CD4-positive, alpha-beta T cell treated with Interleukin-12 subunit alpha and Interleukin-12 subunit beta, for 1 hour (primary cell): ENCODE measurements around the gene CLEC2A.
"Not testable (repeated sequence)": the region's sequence is repeated elsewhere in the genome, so short reads cannot be mapped to it uniquely, and the experiment has no call there.

Experiments
- DNase-seq: peaks from one replicate; pipeline ENCODE4 v3.0.0-alpha.2; 2020

Gene CLEC2A

GRCh38 chr12:9876120-9876519 lies 56.0 kb downstream of the CLEC2A start:
- not testable (repeated sequence) for DNase-seq

DNA sequence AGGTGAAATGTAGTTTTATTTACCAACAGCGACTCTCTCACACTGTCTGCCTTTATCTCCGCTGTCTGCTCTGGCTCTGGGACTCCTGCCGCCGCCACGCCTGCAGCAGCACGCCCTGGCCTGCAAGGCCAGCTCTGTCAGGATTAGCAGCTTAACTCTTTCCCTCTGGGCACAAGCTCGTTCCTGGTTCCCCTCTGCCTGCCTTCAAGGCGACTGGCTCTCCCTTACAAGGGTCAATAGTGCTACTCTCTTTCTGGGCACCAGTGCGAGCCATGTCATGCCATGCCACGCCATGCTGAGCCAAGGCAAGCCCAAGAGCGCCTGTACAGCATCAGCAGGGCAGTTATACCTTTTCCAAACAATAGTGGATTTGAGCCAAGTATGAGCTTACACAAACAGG lies 59.4 kb downstream of the CLEC2A start:
- no peak for DNase-seq

DNA sequence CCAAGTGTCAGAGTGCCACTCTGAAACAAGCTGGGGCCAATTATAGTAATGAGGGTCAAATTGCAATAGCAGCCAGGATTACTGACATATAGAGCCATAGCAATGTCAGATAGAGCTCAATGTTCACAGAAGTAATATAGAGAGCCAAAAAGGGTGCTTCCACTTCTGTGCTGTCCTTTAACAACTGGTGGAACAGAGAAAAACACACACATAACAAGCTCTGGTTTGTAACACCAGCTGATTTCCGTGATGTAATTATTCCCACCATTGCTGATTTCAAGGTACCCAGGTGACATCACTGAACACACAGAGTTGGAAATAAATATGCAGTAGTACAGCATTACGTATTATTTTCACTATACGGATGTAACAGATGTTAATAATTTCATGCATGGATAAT lies 60.0 kb downstream of the CLEC2A start:
- DNase-seq: no peak

GRCh38 chr12:9870286-9870866 lies 61.8 kb downstream of the CLEC2A start:
- no peak for DNase-seq

DNA sequence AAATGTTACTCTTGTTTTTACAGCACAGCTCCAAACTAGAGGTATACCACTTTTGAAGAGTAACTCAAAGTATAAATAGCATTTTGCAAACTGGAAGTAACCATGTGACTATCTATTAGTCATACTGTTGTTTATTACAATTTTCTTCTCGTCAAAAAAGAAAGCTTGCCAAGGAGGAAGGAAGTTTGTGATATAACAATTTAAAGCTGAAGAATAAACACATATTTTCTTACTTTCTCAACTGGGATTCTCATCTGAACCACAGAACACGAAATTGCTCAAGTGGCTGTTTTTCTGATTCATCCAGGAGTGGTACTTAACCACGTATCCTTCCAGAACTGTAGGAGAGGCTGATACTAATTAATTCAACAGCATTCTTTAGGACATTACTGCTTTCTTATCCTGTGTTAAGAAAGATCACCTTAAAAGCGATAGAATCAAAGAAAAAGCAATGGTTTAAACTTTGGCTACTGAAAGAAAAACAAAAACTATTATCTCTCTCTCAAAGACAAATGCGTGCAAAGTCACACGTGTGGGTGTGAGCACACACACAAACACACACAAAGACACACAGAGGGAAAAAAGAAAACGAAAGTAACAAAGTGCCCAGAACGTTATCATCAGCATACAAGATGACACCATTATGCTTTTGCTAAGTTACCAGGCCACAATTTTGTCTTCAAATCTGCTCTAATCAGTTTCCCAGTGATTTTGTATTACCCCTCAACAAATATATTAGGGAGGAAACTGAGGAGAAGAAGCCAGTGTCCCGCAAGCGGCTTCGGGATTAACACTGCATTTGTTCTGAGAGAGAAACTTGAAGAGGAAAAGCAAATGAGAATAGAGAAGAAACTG lies 62.6 kb downstream of the CLEC2A start, which contains the start of gene CLEC2B:
CLEC2B (minus strand) TSS at position 48 of the 855 bp plus-strand sequence.
- DNase-seq: peak; percentile 69

DNA sequence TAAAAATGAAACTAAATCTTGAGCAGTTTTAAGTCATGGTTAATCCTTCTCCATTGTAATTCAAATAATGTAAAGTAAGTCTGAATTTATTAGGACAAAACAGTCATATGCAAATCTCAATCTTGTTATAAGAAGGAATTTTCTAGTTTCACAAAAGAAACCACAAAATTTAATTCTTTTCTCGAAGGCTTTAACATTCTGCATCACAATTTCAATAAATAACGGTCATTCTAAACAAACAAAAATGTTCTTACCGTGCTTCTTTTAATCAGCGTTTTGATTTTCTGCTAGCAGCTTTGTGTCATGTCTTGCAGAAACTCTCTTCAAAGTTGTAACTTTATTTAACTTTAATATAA lies 63.2 kb downstream of the CLEC2A start:
- no peak for DNase-seq

DNA sequence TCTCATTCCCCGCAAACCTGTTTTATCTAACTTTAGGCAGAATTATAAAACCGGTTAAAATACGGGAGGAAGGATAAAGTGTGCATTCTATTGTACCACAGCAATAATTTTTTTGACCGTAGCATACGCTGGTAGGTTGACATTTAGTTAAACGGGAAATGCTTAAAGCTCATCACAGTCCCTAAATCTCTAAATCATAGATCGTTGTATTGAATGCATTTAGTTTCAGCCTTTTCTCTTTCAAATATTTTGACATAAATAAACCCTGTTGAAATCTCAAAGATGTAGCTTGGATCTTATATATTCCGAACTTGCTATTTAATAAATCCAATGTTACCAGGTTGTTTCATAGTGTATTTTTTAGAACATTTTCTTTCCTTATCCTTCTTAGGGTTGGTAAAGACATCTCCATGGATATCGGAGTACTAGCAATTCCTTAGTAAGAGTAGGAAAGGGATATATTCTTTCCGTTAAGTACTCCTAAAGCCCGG lies 63.8 kb downstream of the CLEC2A start:
- peak; percentile 29 for DNase-seq

GRCh38 chr12:9867531-9867930 lies 64.6 kb downstream of the CLEC2A start:
- no peak for DNase-seq

DNA sequence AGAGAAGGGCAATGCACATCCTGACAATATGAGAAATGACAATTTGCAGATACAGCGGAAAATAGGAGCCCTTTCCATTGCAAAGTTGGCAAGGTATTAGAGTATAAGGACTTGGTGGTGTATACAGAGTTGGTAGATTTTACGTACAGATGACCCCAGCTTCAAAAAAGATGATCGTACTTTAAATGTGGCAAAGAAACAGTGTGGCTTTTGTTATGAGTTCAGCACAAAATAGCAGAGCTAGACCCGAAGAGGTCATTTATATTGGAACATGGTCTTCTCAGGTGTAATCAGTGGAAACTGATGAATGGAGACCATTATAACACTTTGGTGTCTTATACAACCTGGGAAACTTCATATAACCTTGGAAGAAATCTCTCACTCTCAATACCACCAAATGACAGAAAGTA lies 65.3 kb downstream of the CLEC2A start:
- DNase-seq: no peak

DNA sequence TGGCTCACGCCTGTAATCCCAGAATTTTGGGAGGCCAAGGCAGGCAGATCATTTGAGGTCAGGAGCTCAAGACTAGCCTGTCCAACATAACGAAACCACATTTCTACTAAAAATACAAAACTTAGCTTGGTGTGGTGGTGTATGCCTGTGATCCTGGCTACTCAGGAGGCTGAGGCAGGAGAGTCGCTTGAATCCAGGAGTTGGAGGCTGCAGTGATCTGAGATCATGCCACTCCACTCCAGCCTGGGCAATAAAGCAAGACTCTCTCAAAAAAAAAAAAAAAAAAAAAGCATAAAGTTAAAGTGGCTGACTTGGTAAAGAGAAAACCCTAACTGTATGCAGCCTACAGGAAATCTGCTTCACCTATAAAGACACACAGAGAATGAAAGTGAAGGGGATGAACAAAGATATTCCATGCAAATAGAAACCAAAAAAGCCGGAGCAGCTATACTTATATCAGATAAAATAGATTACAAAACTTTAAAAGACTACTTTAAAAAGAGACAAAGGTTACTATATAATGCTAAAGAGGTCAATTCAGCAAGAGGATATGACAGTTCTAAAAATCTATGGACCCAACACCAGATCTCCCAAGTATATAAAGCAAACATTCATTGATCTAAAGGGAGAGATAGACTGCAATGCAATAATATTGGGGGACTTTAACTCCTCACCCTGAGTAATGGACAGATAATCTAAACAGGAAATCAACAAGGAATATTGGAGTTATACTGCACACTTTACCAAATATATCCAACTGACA lies 67.1 kb downstream of the CLEC2A start:
- DNase-seq: peak; percentile 34
